HG03432 (cell line): ENCODE results near the gene PLEKHN1.

Experiments
- ATAC-seq: cut with Tn5 transposase; IDR thresholded peaks from one replicate; pipeline ENCODE4 v1.9.1; 2021; ENCODE audit warnings: mild to moderate bottlenecking, moderate library complexity; ENCODE audit not compliant: unreplicated experiment

The PLEKHN1 gene

GRCh38 chr1:929712-930632, 36.3 kb upstream of the PLEKHN1 start:
- ATAC-seq: no peak

- ATAC-seq: no peak
These were observed 35.6 kb upstream of the PLEKHN1 start for GRCh38 chr1:930633-931138.

GRCh38 chr1:931380-932172, 34.7 kb upstream of the PLEKHN1 start:
- no peak for ATAC-seq

GRCh38 chr1:932173-932510, 34.1 kb upstream of the PLEKHN1 start:
- no peak for ATAC-seq

GRCh38 chr1:932776-933602, 33.3 kb upstream of the PLEKHN1 start:
- ATAC-seq: no peak

GRCh38 chr1:933603-933940, 32.7 kb upstream of the PLEKHN1 start:
- no peak for ATAC-seq

- no peak for ATAC-seq
These were observed 31.1 kb upstream of the PLEKHN1 start for GRCh38 chr1:934991-935750.

GRCh38 chr1:935751-936231, 30.5 kb upstream of the PLEKHN1 start:
- no peak for ATAC-seq

- ATAC-seq: no peak
These were observed 29.7 kb upstream of the PLEKHN1 start for GRCh38 chr1:936348-937264.

GRCh38 chr1:937521-937920, 28.8 kb upstream of the PLEKHN1 start:
- no peak for ATAC-seq

- ATAC-seq: no peak
These were observed 28.1 kb upstream of the PLEKHN1 start for GRCh38 chr1:938088-938683.

GRCh38 chr1:938711-939489, 27.4 kb upstream of the PLEKHN1 start:
- ATAC-seq: no peak

GRCh38 chr1:939511-940106, 26.7 kb upstream of the PLEKHN1 start:
- no peak for ATAC-seq

GRCh38 chr1:940107-941014, 25.9 kb upstream of the PLEKHN1 start:
- ATAC-seq: no peak

- ATAC-seq: no peak
These were observed 25.2 kb upstream of the PLEKHN1 start for GRCh38 chr1:941015-941587.
